ENCODE results near the gene KXD1.

The KXD1 gene

DNA sequence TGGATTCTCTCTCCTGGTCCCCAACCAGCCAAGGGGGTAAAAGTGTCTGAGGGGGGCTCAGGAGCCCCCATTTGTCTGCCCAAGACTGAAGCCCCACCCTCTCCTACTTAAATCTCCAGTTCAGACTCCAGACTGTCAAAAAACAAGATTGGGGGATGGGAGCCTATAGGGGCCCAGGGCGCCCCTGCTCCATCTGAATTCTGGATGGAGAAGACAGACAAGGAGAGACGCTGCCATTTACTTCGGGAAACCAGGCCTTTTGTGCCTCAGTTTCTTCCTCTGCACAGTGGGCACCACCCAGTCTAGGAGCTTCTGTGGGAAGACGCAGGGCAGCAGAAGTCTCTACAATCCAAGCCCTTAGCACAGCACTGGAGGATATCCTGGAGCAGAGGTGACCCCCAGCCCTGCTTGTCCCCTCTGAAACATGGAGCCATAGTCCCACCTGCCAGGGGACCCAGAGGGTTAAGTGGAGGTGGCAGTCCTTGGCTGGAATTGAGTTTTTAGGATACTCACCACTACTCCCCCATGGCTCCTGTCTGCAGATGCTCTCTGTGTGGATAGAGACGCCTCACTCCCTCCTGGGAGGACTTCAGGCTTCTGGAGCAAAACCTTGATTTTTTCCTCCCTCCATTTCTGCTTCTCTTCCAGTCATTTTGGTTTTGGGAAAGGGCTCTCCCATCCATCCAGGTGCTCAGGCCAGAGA is 50.6 kb downstream of the KXD1 start:
- H3K4me1 ChIP-seq (ENCODE audit: low read depth, poor library complexity, severe bottlenecking): no peaks in the 10 kb centered on the region
- H3K27ac ChIP-seq: no peak overlapping the region

GRCh38 chr19:18608805-18609716 is 51.4 kb downstream of the KXD1 start:
- Histone ChIP-seq H3K4me3 (IDR thresholded peaks at IDR 0.05; ENCODE audit: insufficient read depth, low read depth, low read length) (no peak overlapping the region), H4K20me1 (ENCODE audit: insufficient read depth) (no peaks in the 10 kb centered on the region), H3K79me2 (ENCODE audit: insufficient read depth, low read depth) (no peaks in the 10 kb centered on the region), H3K4me1 (ENCODE audit: low read depth, poor library complexity, severe bottlenecking) (no peaks in the 10 kb centered on the region), H3K9ac (no peak overlapping the region), H2AFZ (ENCODE audit: low read depth) (no peak overlapping the region), H3K36me3 (ENCODE audit: insufficient read depth) (no peaks in the 10 kb centered on the region), H3K27ac (no peak overlapping the region), H3K27me3 (ENCODE audit: insufficient read depth, low read depth) (peaks cover 90% of the 10 kb centered on the region), H3K4me2 (no peak overlapping the region)
- TF ChIP-seq, protein P1, sequence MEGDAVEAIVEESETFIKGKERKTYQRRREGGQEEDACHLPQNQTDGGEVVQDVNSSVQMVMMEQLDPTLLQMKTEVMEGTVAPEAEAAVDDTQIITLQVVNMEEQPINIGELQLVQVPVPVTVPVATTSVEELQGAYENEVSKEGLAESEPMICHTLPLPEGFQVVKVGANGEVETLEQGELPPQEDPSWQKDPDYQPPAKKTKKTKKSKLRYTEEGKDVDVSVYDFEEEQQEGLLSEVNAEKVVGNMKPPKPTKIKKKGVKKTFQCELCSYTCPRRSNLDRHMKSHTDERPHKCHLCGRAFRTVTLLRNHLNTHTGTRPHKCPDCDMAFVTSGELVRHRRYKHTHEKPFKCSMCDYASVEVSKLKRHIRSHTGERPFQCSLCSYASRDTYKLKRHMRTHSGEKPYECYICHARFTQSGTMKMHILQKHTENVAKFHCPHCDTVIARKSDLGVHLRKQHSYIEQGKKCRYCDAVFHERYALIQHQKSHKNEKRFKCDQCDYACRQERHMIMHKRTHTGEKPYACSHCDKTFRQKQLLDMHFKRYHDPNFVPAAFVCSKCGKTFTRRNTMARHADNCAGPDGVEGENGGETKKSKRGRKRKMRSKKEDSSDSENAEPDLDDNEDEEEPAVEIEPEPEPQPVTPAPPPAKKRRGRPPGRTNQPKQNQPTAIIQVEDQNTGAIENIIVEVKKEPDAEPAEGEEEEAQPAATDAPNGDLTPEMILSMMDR (conservative IDR thresholded peaks at IDR 0.05; ENCODE audit: low read depth, low read length): no peak

More for the DNA sequence above, 50.6 kb downstream of the KXD1 start:
- no peak overlapping the region for H3K4me2 ChIP-seq
- H3K27me3 ChIP-seq (ENCODE audit: insufficient read depth, low read depth): peaks cover 88% of the 10 kb centered on the region
- H2AFZ ChIP-seq (ENCODE audit: low read depth): no peak overlapping the region
- H3K4me3 ChIP-seq (IDR thresholded peaks at IDR 0.05; ENCODE audit: insufficient read depth, low read depth, low read length): no peak overlapping the region
- no peak overlapping the region for H3K9ac ChIP-seq
- no peaks in the 10 kb centered on the region for H4K20me1 ChIP-seq (ENCODE audit: insufficient read depth)
- TF ChIP-seq, protein P1 (conservative IDR thresholded peaks at IDR 0.05; ENCODE audit: low read depth, low read length): no peak
- no peaks in the 10 kb centered on the region for H3K79me2 ChIP-seq (ENCODE audit: insufficient read depth, low read depth)
- H3K36me3 ChIP-seq (ENCODE audit: insufficient read depth): no peaks in the 10 kb centered on the region

- H3K27ac ChIP-seq: no peak overlapping the region
- peaks cover 90% of the 10 kb centered on the region for H3K27me3 ChIP-seq (ENCODE audit: insufficient read depth, low read depth)
- no peaks in the 10 kb centered on the region for H3K79me2 ChIP-seq (ENCODE audit: insufficient read depth, low read depth)
- H3K4me3 ChIP-seq (IDR thresholded peaks at IDR 0.05; ENCODE audit: insufficient read depth, low read depth, low read length): no peak overlapping the region
- H2AFZ ChIP-seq (ENCODE audit: low read depth): no peak overlapping the region
- no peak overlapping the region for H3K4me2 ChIP-seq
- H3K9ac ChIP-seq: no peak overlapping the region
- no peaks in the 10 kb centered on the region for H3K36me3 ChIP-seq (ENCODE audit: insufficient read depth)
- no peaks in the 10 kb centered on the region for H3K4me1 ChIP-seq (ENCODE audit: low read depth, poor library complexity, severe bottlenecking)
- H4K20me1 ChIP-seq (ENCODE audit: insufficient read depth): no peaks in the 10 kb centered on the region
- TF ChIP-seq, protein P1 (conservative IDR thresholded peaks at IDR 0.05; ENCODE audit: low read depth, low read length): no peak
These were observed 52.0 kb downstream of the KXD1 start for GRCh38 chr19:18609717-18610051.

DNA sequence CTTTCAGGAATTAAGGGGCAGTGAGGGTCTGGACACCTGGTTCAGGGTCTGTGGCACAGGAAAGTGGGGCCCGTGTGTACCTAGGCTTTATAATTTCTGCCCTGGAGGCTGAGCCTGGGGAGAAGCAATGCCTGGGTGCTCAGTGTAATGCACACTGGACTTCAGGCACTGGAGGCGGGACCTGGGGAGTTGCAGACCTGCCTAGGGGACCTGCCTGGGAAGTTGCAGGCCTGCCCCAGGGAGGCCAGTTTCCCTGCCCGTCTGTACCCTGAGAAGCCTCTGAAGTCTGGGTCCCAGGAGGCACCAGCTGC is 52.5 kb downstream of the KXD1 start:
- Histone ChIP-seq H4K20me1 (ENCODE audit: insufficient read depth) (no peaks in the 10 kb centered on the region), H3K27ac (no peak overlapping the region), H3K36me3 (ENCODE audit: insufficient read depth) (no peaks in the 10 kb centered on the region), H3K27me3 (ENCODE audit: insufficient read depth, low read depth) (peaks cover 90% of the 10 kb centered on the region), H3K4me3 (IDR thresholded peaks at IDR 0.05; ENCODE audit: insufficient read depth, low read depth, low read length) (no peak overlapping the region), H3K4me2 (no peak overlapping the region), H3K79me2 (ENCODE audit: insufficient read depth, low read depth) (no peaks in the 10 kb centered on the region), H3K4me1 (ENCODE audit: low read depth, poor library complexity, severe bottlenecking) (no peaks in the 10 kb centered on the region), H3K9ac (no peak overlapping the region), H2AFZ (ENCODE audit: low read depth) (no peak overlapping the region)
- TF ChIP-seq, protein P1 (conservative IDR thresholded peaks at IDR 0.05; ENCODE audit: low read depth, low read length): no peak

All from KMS-11 (cell line).